NB4 (cell line): Measurements from ENCODE around the gene BORA.
A peak's percentile ranks its signal among the peaks of the same experiment; 100 is the strongest.

ENCODE experiments used
- DNase-seq: peaks from one replicate; pipeline ENCODE4 v3.0.0; 2010; ENCODE audit warnings: low read depth
- H3K4me3 ChIP-seq: one replicate; pipeline ENCODE4 v1.5.1; 2011; ENCODE audit warnings: mild to moderate bottlenecking, low read depth, low read length, moderate library complexity
- MYC ChIP-seq: IDR thresholded peaks from 2 replicates; pipeline ENCODE4 v1.6.1; 2011; ENCODE audit warnings: low read depth, low read length
- POLR2A ChIP-seq: IDR thresholded peaks from 2 replicates; pipeline ENCODE4 v1.6.1; 2011; ENCODE audit warnings: mild to moderate bottlenecking; ENCODE audit not compliant: insufficient read length; ENCODE audit errors: extremely low read depth
- TF ChIP-seq, protein P1 (sequence below): IDR thresholded peaks from one replicate; pipeline ENCODE4 v1.5.1; 2012; ENCODE audit warnings: low read depth, low read length
- TF ChIP-seq, protein P2 (sequence below): IDR thresholded peaks from 2 replicates; pipeline ENCODE4 v1.6.1; 2011; ENCODE audit warnings: low read depth, low read length

BORA gene

GRCh38 chr13:72692884-72693514 is 34.7 kb upstream of the BORA start:
- H3K4me3 ChIP-seq = no peak overlapping the region
- no peak for DNase-seq
- TF ChIP-seq POLR2A = no peak

DNA sequence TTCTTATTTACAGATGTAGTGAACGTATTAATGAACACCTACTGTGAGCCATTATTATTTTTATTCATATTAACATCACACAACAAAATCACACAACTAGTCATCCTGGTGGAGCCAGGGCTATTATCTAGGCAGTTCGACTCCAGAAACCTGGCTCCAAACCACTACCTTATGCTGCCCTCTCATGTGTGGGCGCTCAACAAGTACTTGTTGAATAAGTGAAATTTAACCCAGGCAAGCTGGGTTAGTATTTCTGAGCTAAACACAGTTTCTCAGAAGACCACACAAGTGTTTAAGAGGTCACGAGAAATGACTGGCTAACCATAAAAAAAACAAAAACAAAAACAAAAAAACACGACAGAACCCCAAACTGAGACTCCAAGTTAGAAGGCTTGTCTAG is 33.9 kb upstream of the BORA start:
- DNase-seq = no peak
- no peak overlapping the region for H3K4me3 ChIP-seq
- TF ChIP-seq POLR2A (no peak), MYC (no peak)
- TF ChIP-seq, protein P1, sequence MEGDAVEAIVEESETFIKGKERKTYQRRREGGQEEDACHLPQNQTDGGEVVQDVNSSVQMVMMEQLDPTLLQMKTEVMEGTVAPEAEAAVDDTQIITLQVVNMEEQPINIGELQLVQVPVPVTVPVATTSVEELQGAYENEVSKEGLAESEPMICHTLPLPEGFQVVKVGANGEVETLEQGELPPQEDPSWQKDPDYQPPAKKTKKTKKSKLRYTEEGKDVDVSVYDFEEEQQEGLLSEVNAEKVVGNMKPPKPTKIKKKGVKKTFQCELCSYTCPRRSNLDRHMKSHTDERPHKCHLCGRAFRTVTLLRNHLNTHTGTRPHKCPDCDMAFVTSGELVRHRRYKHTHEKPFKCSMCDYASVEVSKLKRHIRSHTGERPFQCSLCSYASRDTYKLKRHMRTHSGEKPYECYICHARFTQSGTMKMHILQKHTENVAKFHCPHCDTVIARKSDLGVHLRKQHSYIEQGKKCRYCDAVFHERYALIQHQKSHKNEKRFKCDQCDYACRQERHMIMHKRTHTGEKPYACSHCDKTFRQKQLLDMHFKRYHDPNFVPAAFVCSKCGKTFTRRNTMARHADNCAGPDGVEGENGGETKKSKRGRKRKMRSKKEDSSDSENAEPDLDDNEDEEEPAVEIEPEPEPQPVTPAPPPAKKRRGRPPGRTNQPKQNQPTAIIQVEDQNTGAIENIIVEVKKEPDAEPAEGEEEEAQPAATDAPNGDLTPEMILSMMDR = no peak
- TF ChIP-seq, protein P2, sequence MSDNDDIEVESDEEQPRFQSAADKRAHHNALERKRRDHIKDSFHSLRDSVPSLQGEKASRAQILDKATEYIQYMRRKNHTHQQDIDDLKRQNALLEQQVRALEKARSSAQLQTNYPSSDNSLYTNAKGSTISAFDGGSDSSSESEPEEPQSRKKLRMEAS = no peak

DNA sequence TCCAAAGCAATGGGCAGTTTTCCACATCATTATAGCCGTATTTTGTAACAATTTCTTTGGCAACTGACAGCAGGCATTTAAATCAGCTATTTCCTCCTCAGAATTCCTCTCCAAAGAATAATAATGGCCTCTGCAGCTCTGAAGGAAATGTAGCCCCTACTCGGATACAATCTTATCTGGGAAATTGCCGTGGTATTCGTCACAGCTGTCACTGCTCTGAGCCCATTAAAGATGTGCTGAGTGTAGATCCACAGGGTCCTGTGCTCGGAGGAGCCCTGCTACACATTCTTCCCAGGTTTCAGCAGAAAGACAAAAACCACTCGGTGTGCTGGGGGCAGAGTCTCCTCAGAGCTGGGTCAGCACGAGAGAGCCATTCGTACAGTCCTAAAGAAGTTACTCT is 33.4 kb upstream of the BORA start:
- no peak overlapping the region for H3K4me3 ChIP-seq
- no peak for DNase-seq
- TF ChIP-seq MYC (no peak), POLR2A (no peak)
- TF ChIP-seq, protein P2 = no peak
- TF ChIP-seq, protein P1 = no peak

DNA sequence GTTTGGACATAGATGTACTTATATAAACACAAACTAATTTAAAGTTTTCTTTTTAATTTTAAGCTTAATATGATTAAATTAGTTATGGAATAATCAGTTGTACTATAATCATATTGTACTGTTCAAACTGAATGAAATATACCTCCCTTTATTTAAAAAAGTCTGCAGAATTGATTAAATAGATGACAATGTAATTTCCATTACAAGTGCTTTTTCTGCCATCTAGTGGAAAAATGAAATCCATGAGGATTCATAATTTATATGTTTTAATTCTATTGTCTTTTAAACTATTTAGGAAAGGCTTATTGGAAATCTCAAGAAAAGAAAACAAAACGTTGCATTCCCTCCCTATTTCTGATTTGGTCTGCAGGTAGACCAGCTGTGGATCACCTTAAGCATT is 31.1 kb upstream of the BORA start:
- DNase-seq = no peak

GRCh38 chr13:72698164-72698563 is 29.6 kb upstream of the BORA start:
- H3K4me3 ChIP-seq = no peak overlapping the region
- TF ChIP-seq, protein P2 = no peak
- TF ChIP-seq, protein P1 = no peak
- TF ChIP-seq POLR2A (no peak), MYC (no peak)
- DNase-seq = no peak

More for the DNA sequence above, 31.1 kb upstream of the BORA start:
- TF ChIP-seq POLR2A (no peak), MYC (no peak)
- TF ChIP-seq, protein P2 = no peak
- TF ChIP-seq, protein P1 = no peak
- H3K4me3 ChIP-seq = no peak overlapping the region

GRCh38 chr13:72700509-72700908 is 27.2 kb upstream of the BORA start:
- no peak for DNase-seq
- no peak for TF ChIP-seq MYC
- no peak overlapping the region for H3K4me3 ChIP-seq

DNA sequence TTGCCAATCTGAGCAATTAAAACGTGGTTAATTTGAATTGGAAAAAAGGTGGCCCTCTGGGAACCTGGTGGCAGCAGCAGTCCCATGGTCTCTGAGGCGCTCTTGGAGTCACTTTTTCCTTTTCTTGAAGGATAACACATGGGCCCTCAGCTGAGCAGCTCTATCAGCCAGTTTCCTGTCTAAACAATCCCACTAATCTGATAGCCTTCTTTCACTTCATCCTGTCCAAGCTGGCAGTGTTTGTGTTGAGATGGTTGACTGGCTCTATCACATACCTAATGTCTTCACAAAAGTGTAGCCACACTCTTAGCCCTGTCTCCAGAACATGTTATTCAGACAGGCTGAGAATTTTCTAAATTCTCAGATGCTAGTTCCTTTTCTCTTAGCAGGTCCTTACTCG is 10.9 kb upstream of the BORA start:
- TF ChIP-seq POLR2A = no peak
- TF ChIP-seq, protein P1 = no peak
- TF ChIP-seq, protein P2 = no peak
- TF ChIP-seq MYC = no peak
- no peak for DNase-seq
- no peak overlapping the region for H3K4me3 ChIP-seq

GRCh38 chr13:72726185-72726584 is 1.5 kb upstream of the BORA start:
- DNase-seq = peak; percentile 48

More at GRCh38 chr13:72726185-72726584, 1.5 kb upstream of the BORA start:
- H3K4me3 ChIP-seq = peak overlapping the region; percentile 87
